ENCODE data around the gene WDR33. TPM values are rescaled to one million over a fixed set of nuclear protein-coding genes. Genes with fewer than 3 reads are reported as not detected.

Gene WDR33
- total and polyA plus RNA-seq, 2 of the 13 experiments (the other 11 are each of a cell fraction or from before 2014, with no cell fraction given), result 54.9 to 78.2 TPM

GRCh38 chr2:127700527-127701192 is 110.3 kb downstream of the WDR33 start (continued):
- TF ChIP-seq ZNF430 (CRISPR knock-in tag; IDR thresholded peaks at IDR 0.05) (no peak), ZNF775 (CRISPR knock-in tag; IDR thresholded peaks at IDR 0.05; ENCODE audit: borderline replicate concordance) (peak; percentile 57; the same call in 1 of the 2 replicates), HNRNPLL (IDR thresholded peaks at IDR 0.05; ENCODE audit: low read depth, low read length, poor library complexity, severe bottlenecking) (no peak), SP140L (CRISPR knock-in tag; IDR thresholded peaks at IDR 0.05; ENCODE audit: borderline replicate concordance) (no peak; the same call in 1 of the 2 replicates), ZBTB21 (CRISPR knock-in tag; IDR thresholded peaks at IDR 0.05) (peak; percentile 44; the same call in 1 of the 2 replicates), HNF1A (IDR thresholded peaks at IDR 0.05; ENCODE audit: low read depth) (no peak), HNF1A (CRISPR knock-in tag; IDR thresholded peaks at IDR 0.05; ENCODE audit: borderline replicate concordance) (no peak), RXRB (CRISPR knock-in tag; IDR thresholded peaks at IDR 0.05; ENCODE audit: borderline replicate concordance) (peak; percentile 50), SAP130 (CRISPR knock-in tag; IDR thresholded peaks at IDR 0.05; ENCODE audit: low read depth) (no peak; the same call in 1 of the 2 replicates), ZNF766 (CRISPR knock-in tag; IDR thresholded peaks at IDR 0.05; ENCODE audit: borderline replicate concordance) (no peak), MYPOP (CRISPR knock-in tag; IDR thresholded peaks at IDR 0.05) (peak; percentile 9; the same call in 1 of the 2 replicates), ZNF580 (CRISPR knock-in tag; IDR thresholded peaks at IDR 0.05; ENCODE audit: borderline replicate concordance, low read depth) (no peak), PBX3 (CRISPR knock-in tag; IDR thresholded peaks at IDR 0.05; ENCODE audit: borderline replicate concordance) (no peak), SP1 (IDR thresholded peaks at IDR 0.05) (no peak), SP1 (CRISPR knock-in tag; IDR thresholded peaks at IDR 0.05) (peak; percentile 85), ZNF317 (CRISPR knock-in tag; IDR thresholded peaks at IDR 0.05) (no peak), HMG20B (CRISPR knock-in tag; conservative IDR thresholded peaks at IDR 0.05) (0 out of 2 replicates have a peak, but pooled peaks have one; percentile 23), ZBTB26 (CRISPR knock-in tag; IDR thresholded peaks at IDR 0.05; ENCODE audit: borderline replicate concordance) (peak; percentile 89), SOX5 (CRISPR knock-in tag; IDR thresholded peaks at IDR 0.05; ENCODE audit: borderline replicate concordance) (0 out of 2 replicates have a peak, but pooled peaks have one; percentile 46), CBFB (CRISPR knock-in tag; IDR thresholded peaks at IDR 0.05) (no peak)
